ENCODE measurements around the gene MALT1. TPM values are rescaled to one million over a fixed set of nuclear protein-coding genes. Genes with fewer than 3 reads are reported as not detected.

The MALT1 gene
- total and polyA plus RNA-seq, 3 donors from 2014 or later, result 25.4 to 36.6 (median 30.3) TPM

GRCh38 chr18:58653814-58654509 lies 17.3 kb upstream of the MALT1 start:
- intact Hi-C loops (cut with DNase I; ENCODE audit: low total_unique reads), result no loop called here
- Histone ChIP-seq H3K27ac (no peak overlapping the region), H3K4me3 (no peak overlapping the region), H3K27me3 (no peaks in the 10 kb centered on the region), H3K4me1 (no peaks in the 10 kb centered on the region), H3K36me3 (ENCODE audit: low read depth, missing control alignments) (no peaks in the 10 kb centered on the region), H3K9me3 (no peaks in the 10 kb centered on the region)
- WGBS, 2 donors, result 89 to 93% methylated on average over 3 of the region's 3 CpGs
- DNase-seq, result no peak
- TF ChIP-seq POLR2A (IDR thresholded peaks at IDR 0.05) (no peak), CTCF (IDR thresholded peaks at IDR 0.05) (no peak)

- WGBS, 2 donors, result 87 to 88% methylated on average over 6 of the region's 6 CpGs
- Histone ChIP-seq H3K36me3 (ENCODE audit: low read depth, missing control alignments) (no peaks in the 10 kb centered on the region), H3K27me3 (no peaks in the 10 kb centered on the region), H3K4me3 (no peak overlapping the region), H3K9me3 (no peaks in the 10 kb centered on the region), H3K27ac (no peak overlapping the region), H3K4me1 (no peaks in the 10 kb centered on the region)
- no peak for DNase-seq
- intact Hi-C loops (cut with DNase I; ENCODE audit: low total_unique reads), result no loop called here
- TF ChIP-seq POLR2A (IDR thresholded peaks at IDR 0.05), result no peak
- no peak for TF ChIP-seq CTCF (IDR thresholded peaks at IDR 0.05)
Observed at GRCh38 chr18:58654896-58655614, 16.2 kb upstream of the MALT1 start.

GRCh38 chr18:58657081-58657480 lies 14.2 kb upstream of the MALT1 start:
- Histone ChIP-seq H3K36me3 (ENCODE audit: low read depth, missing control alignments) (no peaks in the 10 kb centered on the region), H3K4me1 (no peaks in the 10 kb centered on the region), H3K27me3 (no peaks in the 10 kb centered on the region), H3K4me3 (no peak overlapping the region), H3K27ac (no peak overlapping the region), H3K9me3 (no peaks in the 10 kb centered on the region)
- no peak for DNase-seq
- WGBS, 2 donors, result 96 to 97% methylated on average over 2 of the region's 2 CpGs
- intact Hi-C loops (cut with DNase I; ENCODE audit: low total_unique reads), result no loop called here
- no peak for TF ChIP-seq POLR2A (IDR thresholded peaks at IDR 0.05)
- no peak for TF ChIP-seq CTCF (IDR thresholded peaks at IDR 0.05)

- intact Hi-C loops (cut with DNase I; ENCODE audit: low total_unique reads), result no loop called here
- no peaks in the 10 kb centered on the region for H3K9me3 ChIP-seq
- TF ChIP-seq CTCF (IDR thresholded peaks at IDR 0.05) (no peak), POLR2A (IDR thresholded peaks at IDR 0.05) (no peak)
- no peak overlapping the region for H3K4me3 ChIP-seq
- no peaks in the 10 kb centered on the region for H3K4me1 ChIP-seq
- WGBS, 2 donors, result 100% methylated on average over 1 of the region's 1 CpG
- H3K36me3 ChIP-seq (ENCODE audit: low read depth, missing control alignments), result no peaks in the 10 kb centered on the region
- H3K27ac ChIP-seq, result no peak overlapping the region
- no peaks in the 10 kb centered on the region for H3K27me3 ChIP-seq
- DNase-seq, result no peak
Observed at GRCh38 chr18:58657494-58657893, 13.8 kb upstream of the MALT1 start.
